SU-DHL-6 (cell line): ENCODE measurements around the gene LGALS8.
"Not testable (repeated sequence)": the region's sequence is repeated elsewhere in the genome, so short reads cannot be mapped to it uniquely, and the experiment has no call there.

Experiments used
- H2AFZ ChIP-seq: fragments of 200-600 bp; sonication (generic); 2 replicates; pipeline ENCODE4 v1.6.1; 2014; ENCODE audit warnings: low read depth, mild to moderate bottlenecking, moderate library complexity, mixed read lengths, antibody characterized with exemption, low read length; ENCODE audit not compliant: severe bottlenecking
- H3F3A ChIP-seq: fragments of 200-600 bp; shearing (Covaris generic); 2 replicates; pipeline ENCODE4 v1.6.0; 2016; ENCODE audit warnings: antibody characterized with exemption, mild to moderate bottlenecking; ENCODE audit not compliant: insufficient read depth
- H3K27ac ChIP-seq: fragments of 200-600 bp; sonication (generic); 2 replicates; pipeline ENCODE4 v1.5.1; 2016; ENCODE audit warnings: low read depth, mild to moderate bottlenecking, low read length, moderate library complexity, mixed read lengths
- H3K27me3 ChIP-seq: fragments of 200-600 bp; sonication (generic), shearing (Covaris generic); 2 replicates; pipeline ENCODE4 v1.6.0; 2014; ENCODE audit warnings: mild to moderate bottlenecking, low read length
- H3K36me3 ChIP-seq: fragments of 200-600 bp; sonication (generic); 2 replicates; pipeline ENCODE4 v1.6.1; 2014; ENCODE audit warnings: mild to moderate bottlenecking, low read length, mixed read lengths
- H3K4me2 ChIP-seq: fragments of 300-600, 200-600 bp; shearing (Covaris generic), sonication (generic); 2 replicates; pipeline ENCODE4 v1.6.0; 2014; ENCODE audit warnings: low read length, low read depth, mild to moderate bottlenecking; ENCODE audit not compliant: poor library complexity, severe bottlenecking
- H3K4me3 ChIP-seq: fragments of 200-600 bp; sonication (generic); 2 replicates; pipeline ENCODE4 v1.5.1; 2014; ENCODE audit warnings: antibody characterized with exemption, low read length, mild to moderate bottlenecking, mixed read lengths; ENCODE audit not compliant: insufficient read depth, poor library complexity, severe bottlenecking
- H3K79me2 ChIP-seq: fragments of 200-600 bp; sonication (generic); 2 replicates; pipeline ENCODE4 v1.6.1; 2014; ENCODE audit warnings: mild to moderate bottlenecking, low read length, moderate library complexity; ENCODE audit not compliant: insufficient read depth
- H3K9ac ChIP-seq: fragments of 200-600 bp; sonication (generic); 2 replicates; pipeline ENCODE4 v1.7.0; 2014; ENCODE audit warnings: mild to moderate bottlenecking, low read length
- H3K9me2 ChIP-seq: fragments of 200-600 bp; sonication (generic); replicated peaks from 2 replicates; pipeline ENCODE4 v1.6.1; 2014; ENCODE audit warnings: low read length; ENCODE audit not compliant: insufficient read depth
- H3K9me3 ChIP-seq: fragments of 200-600 bp; sonication (generic); 2 replicates; pipeline ENCODE4 v1.6.1; 2014; ENCODE audit warnings: low read length, mixed read lengths; ENCODE audit not compliant: insufficient read depth
- H4K20me1 ChIP-seq: fragments of 200-600 bp; sonication (generic); 2 replicates; pipeline ENCODE4 v1.6.1; 2014; ENCODE audit warnings: low read depth, mild to moderate bottlenecking, antibody characterized with exemption, low read length, moderate library complexity, mixed read lengths
- CTCF ChIP-seq: fragments of 200-600 bp; sonication (generic); IDR thresholded peaks from one replicate; pipeline ENCODE4 v1.5.1; 2017; ENCODE audit warnings: antibody characterized with exemption, mild to moderate bottlenecking, low read length, moderate library complexity; ENCODE audit not compliant: insufficient read depth, poor library complexity, severe bottlenecking
- EZH2phosphoT487 ChIP-seq: fragments of 200-600 bp; sonication (generic), shearing (Covaris generic); conservative IDR thresholded peaks from 2 replicates; pipeline ENCODE4 v1.6.1; 2018; ENCODE audit warnings: mild to moderate bottlenecking, antibody characterized with exemption, low read length, moderate library complexity, mixed read lengths

Gene LGALS8

DNA sequence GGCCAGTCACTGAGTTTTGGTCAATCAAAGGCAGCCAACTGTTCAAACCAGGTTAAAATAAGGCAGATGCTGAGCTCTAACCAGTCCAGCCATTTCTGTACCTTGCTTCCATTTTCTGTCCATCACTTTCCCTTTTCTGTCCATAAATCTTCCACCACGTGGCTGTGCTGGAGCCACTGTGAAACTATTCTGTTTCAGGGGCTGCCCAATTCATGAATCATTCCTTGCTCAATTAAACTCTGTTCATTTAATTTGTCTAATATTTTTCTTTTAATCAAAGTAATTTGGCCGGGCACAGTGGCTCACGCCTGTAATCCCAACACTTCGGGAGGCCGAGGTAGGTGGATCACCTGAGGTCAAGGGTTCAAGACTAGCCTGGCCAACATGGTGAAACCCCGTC, 22.7 kb upstream of the LGALS8 start:
- Histone ChIP-seq H3K9me3 (no peaks in the 10 kb centered on the region), H3K79me2 (no peaks in the 10 kb centered on the region), H2AFZ (no peak overlapping the region), H3F3A (no peaks in the 10 kb centered on the region), H3K4me2 (no peak overlapping the region), H4K20me1 (no peaks in the 10 kb centered on the region), H3K9me2 (no peaks in the 10 kb centered on the region), H3K4me3 (no peak overlapping the region), H3K27me3 (no peaks in the 10 kb centered on the region), H3K36me3 (no peaks in the 10 kb centered on the region), H3K27ac (no peak overlapping the region), H3K9ac (no peak overlapping the region)
- no peak for TF ChIP-seq CTCF
- no peak for TF ChIP-seq EZH2phosphoT487

DNA sequence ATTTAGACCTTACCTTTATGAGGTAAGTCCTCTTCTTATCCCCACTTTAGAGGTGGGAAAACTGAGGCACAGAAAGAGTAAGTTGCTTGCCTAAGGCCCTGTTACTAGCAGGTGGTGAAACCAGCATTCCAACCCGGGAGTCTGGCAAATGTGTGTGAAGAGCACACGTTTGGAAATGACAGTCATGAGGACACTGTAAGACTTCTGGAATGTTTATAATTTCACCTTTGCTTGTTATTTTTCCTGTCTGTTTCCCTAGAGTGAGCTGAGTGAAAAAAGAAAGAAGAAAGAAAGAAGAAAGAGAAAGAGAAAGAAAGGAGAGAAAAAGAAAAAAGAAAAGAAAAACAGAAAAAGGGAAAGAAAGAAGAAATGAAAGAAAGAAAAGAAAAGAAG, 21.2 kb upstream of the LGALS8 start:
- TF ChIP-seq EZH2phosphoT487 (no peak), CTCF (no peak)
- no peaks in the 10 kb centered on the region for H3K79me2 ChIP-seq
- no peak overlapping the region for H2AFZ ChIP-seq
- no peak overlapping the region for H3K4me3 ChIP-seq
- H4K20me1 ChIP-seq, result no peaks in the 10 kb centered on the region
- H3K9me2 ChIP-seq, result no peaks in the 10 kb centered on the region
- H3F3A ChIP-seq, result no peaks in the 10 kb centered on the region
- no peak overlapping the region for H3K4me2 ChIP-seq
- H3K9me3 ChIP-seq, result no peaks in the 10 kb centered on the region
- no peak overlapping the region for H3K9ac ChIP-seq
- no peak overlapping the region for H3K27ac ChIP-seq
- no peaks in the 10 kb centered on the region for H3K36me3 ChIP-seq
- no peaks in the 10 kb centered on the region for H3K27me3 ChIP-seq

DNA sequence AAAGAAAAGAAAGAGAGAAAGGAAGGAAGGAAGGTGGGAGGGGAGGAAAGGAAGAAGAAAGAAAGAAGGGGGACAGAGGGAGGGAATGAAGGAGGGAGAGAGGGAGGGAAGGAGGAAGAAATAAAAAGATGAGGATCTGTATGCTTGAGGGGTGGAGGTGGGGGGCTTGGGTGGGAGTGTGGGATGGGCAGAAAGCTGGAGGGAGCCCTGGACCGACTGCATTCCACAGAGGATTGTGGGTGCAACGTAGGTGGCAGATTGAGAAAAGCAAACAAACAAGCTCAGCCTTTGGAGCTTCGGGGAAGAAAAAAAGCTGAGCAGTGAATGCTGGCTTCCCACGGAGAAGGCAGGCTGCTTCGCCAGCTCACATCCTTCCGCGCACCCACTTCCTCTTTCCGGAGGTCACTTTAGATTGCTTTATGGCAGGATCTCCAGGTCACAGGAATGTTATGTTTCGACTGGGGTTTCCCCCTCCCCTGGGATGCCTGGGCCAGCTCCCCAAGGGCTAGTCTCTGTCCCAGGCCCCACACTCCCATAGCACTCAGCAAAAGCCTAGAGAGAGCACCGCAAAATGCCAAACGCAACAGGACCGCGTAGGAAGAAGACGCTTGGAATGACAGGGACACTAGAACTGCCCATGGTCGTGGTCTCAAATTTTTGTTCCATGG, 20.7 kb upstream of the LGALS8 start:
- Histone ChIP-seq H3K27me3 (no peaks in the 10 kb centered on the region), H3F3A (no peaks in the 10 kb centered on the region), H3K9me2 (no peaks in the 10 kb centered on the region), H3K4me2 (no peak overlapping the region), H3K9ac (no peak overlapping the region), H2AFZ (no peak overlapping the region), H3K27ac (no peak overlapping the region), H4K20me1 (no peaks in the 10 kb centered on the region), H3K36me3 (no peaks in the 10 kb centered on the region), H3K79me2 (no peaks in the 10 kb centered on the region), H3K9me3 (no peaks in the 10 kb centered on the region), H3K4me3 (no peak overlapping the region)
- TF ChIP-seq CTCF, result no peak
- TF ChIP-seq EZH2phosphoT487, result no peak

GRCh38 chr1:236504338-236504737, 19.4 kb upstream of the LGALS8 start:
- not testable (repeated sequence) for H3K79me2 ChIP-seq, H2AFZ ChIP-seq, H3F3A ChIP-seq, H3K4me2 ChIP-seq, H3K36me3 ChIP-seq, H3K27ac ChIP-seq, H4K20me1 ChIP-seq, H3K9me2 ChIP-seq, H3K27me3 ChIP-seq, H3K9ac ChIP-seq, H3K4me3 ChIP-seq, H3K9me3 ChIP-seq
